GM12874 (cell line): ENCODE data around the gene PCK2.

ENCODE experiments used
- CTCF ChIP-seq: IDR thresholded peaks from 2 replicates; pipeline ENCODE4 v1.5.1; 2011; ENCODE audit warnings: low read depth, mild to moderate bottlenecking, control low read depth, low read length, moderate library complexity; ENCODE audit not compliant: insufficient read depth

The PCK2 gene

GRCh38 chr14:24071144-24071697, 22.9 kb upstream of the PCK2 start, which contains the start of gene CPNE6:
TSS of gene CPNE6 (plus strand) at chr14:24071562. CDS start at chr14:24072937, 1,375 bp downstream.
- no peak for TF ChIP-seq CTCF

GRCh38 chr14:24071836-24072430, 22.2 kb upstream of the PCK2 start:
- TF ChIP-seq CTCF: no peak

GRCh38 chr14:24072436-24072835, 21.7 kb upstream of the PCK2 start:
- no peak for TF ChIP-seq CTCF

- no peak for TF ChIP-seq CTCF
Measured at GRCh38 chr14:24072881-24073877, 20.9 kb upstream of the PCK2 start.

- no peak for TF ChIP-seq CTCF
Measured at GRCh38 chr14:24074625-24075484, 19.3 kb upstream of the PCK2 start.

- TF ChIP-seq CTCF: no peak
Measured at GRCh38 chr14:24075485-24076301, 18.4 kb upstream of the PCK2 start.
